IMR-90 (cell line): ENCODE results near the gene UPK3B.
"Not testable (repeated sequence)": the region's sequence is repeated elsewhere in the genome, so short reads cannot be mapped to it uniquely, and the experiment has no call there.

Experiments used
- CEBPB ChIP-seq: IDR thresholded peaks from 2 replicates; pipeline ENCODE4 v1.6.1; 2012; ENCODE audit warnings: low read depth, low read length, improper control_type of control experiment
- CHD1 ChIP-seq: IDR thresholded peaks from 2 replicates; pipeline ENCODE4 v1.6.1; 2012; ENCODE audit warnings: low read depth, low read length, improper control_type of control experiment
- MAFK ChIP-seq: IDR thresholded peaks from 2 replicates; pipeline ENCODE4 v1.6.1; 2012; ENCODE audit warnings: low read depth, low read length, improper control_type of control experiment
- MAZ ChIP-seq: IDR thresholded peaks from 2 replicates; pipeline ENCODE4 v1.6.1; 2012; ENCODE audit warnings: low read depth, mild to moderate bottlenecking, low read length, improper control_type of control experiment, moderate library complexity, borderline replicate concordance
- NFE2L2 ChIP-seq: fragments of 150-350 bp; IDR thresholded peaks from 2 replicates; pipeline ENCODE4 v1.6.1; 2016; ENCODE audit warnings: low read depth, mild to moderate bottlenecking, low read length
- POLR2A ChIP-seq: IDR thresholded peaks from 2 replicates; pipeline ENCODE4 v1.6.1; 2012; ENCODE audit warnings: mild to moderate bottlenecking, low read depth, low read length
- RAD21 ChIP-seq: IDR thresholded peaks from 2 replicates; pipeline ENCODE4 v1.6.1; 2012; ENCODE audit warnings: low read length, improper control_type of control experiment
- TF ChIP-seq, protein P1 (sequence below): conservative IDR thresholded peaks from 2 replicates; pipeline ENCODE4 v1.5.1; 2012; ENCODE audit warnings: mild to moderate bottlenecking, low read depth, low read length, improper control_type of control experiment
- TF ChIP-seq, protein P2 (sequence below): fragments of 150-350 bp; IDR thresholded peaks from 2 replicates; pipeline ENCODE4 v1.6.1; 2016; ENCODE audit warnings: low read depth, mild to moderate bottlenecking, low read length, moderate library complexity, borderline replicate concordance
- TF ChIP-seq, protein P3 (sequence below): fragments of 150-350 bp; IDR thresholded peaks from 2 replicates; pipeline ENCODE4 v1.6.1; 2017; ENCODE audit warnings: mild to moderate bottlenecking, antibody characterized with exemption, low read length, low read depth

DNA sequence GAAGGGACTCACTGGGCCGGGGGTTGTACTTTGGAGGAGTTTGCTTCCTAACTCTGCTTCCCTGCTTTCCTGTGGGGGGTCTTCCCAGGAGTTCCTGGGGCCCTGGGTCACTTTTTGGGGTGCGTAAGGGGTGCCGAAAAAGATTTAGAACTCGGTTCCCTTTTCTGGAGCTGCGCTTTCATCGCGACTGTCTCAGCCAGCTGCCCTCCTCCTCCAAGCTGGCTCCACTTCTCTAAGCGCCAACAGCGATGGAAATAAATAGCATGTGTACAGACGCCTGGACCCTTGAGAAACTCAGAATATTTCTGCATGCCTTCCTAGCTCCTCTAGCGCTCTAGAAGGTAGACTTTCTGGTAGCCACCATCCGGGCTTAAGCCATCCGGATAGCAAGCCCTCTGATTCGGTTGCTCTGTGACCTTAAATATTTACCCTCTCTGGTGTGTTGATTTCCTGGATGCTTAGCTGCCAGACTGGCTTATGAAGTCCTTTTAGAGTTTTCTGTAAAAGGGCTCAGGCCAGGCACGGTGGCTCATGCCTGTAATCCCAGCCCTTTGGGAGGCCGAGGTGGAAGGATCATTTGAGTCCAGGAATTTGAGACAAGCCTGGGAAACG lies 48.0 kb upstream of the UPK3B start:
- not testable (repeated sequence) for TF ChIP-seq CEBPB, POLR2A, MAZ, MAFK, NFE2L2, CHD1, RAD21
- TF ChIP-seq, protein P1, sequence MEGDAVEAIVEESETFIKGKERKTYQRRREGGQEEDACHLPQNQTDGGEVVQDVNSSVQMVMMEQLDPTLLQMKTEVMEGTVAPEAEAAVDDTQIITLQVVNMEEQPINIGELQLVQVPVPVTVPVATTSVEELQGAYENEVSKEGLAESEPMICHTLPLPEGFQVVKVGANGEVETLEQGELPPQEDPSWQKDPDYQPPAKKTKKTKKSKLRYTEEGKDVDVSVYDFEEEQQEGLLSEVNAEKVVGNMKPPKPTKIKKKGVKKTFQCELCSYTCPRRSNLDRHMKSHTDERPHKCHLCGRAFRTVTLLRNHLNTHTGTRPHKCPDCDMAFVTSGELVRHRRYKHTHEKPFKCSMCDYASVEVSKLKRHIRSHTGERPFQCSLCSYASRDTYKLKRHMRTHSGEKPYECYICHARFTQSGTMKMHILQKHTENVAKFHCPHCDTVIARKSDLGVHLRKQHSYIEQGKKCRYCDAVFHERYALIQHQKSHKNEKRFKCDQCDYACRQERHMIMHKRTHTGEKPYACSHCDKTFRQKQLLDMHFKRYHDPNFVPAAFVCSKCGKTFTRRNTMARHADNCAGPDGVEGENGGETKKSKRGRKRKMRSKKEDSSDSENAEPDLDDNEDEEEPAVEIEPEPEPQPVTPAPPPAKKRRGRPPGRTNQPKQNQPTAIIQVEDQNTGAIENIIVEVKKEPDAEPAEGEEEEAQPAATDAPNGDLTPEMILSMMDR: not testable (repeated sequence)
- TF ChIP-seq, protein P2, sequence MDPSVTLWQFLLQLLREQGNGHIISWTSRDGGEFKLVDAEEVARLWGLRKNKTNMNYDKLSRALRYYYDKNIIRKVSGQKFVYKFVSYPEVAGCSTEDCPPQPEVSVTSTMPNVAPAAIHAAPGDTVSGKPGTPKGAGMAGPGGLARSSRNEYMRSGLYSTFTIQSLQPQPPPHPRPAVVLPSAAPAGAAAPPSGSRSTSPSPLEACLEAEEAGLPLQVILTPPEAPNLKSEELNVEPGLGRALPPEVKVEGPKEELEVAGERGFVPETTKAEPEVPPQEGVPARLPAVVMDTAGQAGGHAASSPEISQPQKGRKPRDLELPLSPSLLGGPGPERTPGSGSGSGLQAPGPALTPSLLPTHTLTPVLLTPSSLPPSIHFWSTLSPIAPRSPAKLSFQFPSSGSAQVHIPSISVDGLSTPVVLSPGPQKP: not testable (repeated sequence)
- TF ChIP-seq, protein P3, sequence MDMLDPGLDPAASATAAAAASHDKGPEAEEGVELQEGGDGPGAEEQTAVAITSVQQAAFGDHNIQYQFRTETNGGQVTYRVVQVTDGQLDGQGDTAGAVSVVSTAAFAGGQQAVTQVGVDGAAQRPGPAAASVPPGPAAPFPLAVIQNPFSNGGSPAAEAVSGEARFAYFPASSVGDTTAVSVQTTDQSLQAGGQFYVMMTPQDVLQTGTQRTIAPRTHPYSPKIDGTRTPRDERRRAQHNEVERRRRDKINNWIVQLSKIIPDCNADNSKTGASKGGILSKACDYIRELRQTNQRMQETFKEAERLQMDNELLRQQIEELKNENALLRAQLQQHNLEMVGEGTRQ: not testable (repeated sequence)
